Activated CD8-positive, alpha-beta T cell treated with anti-CD3 and anti-CD28 coated beads for 36 hours (primary cell): ENCODE results near the gene PLLP. TPM values are rescaled to one million over a fixed set of nuclear protein-coding genes. Genes with fewer than 3 reads are reported as not detected.

Source experiments
- ATAC-seq: fragments of 200-7000 bp; cut with Tn5 transposase; one replicate; pipeline ENCODE4 v1.10.0; 2021; ENCODE audit warnings: mild to moderate bottlenecking, moderate library complexity
- CTCF ChIA-PET: fragments of 350-600 bp; sonication (Branson Sonifier 250); formaldehyde crosslinking; loops from one replicate; lab custom pipeline; 2021; ENCODE audit warnings: antibody characterized with exemption; lab: Charles Lee
- POLR2A ChIA-PET: fragments of 350-600 bp; sonication (Branson Sonifier 250); formaldehyde crosslinking; loops from one replicate; lab custom pipeline; 2021; ENCODE audit warnings: antibody characterized with exemption; lab: Charles Lee
- DNase-seq: peaks from one replicate; pipeline ENCODE4 v3.0.0-alpha.2; 2020
- H3K27ac Mint-ChIP-seq: one replicate; pipeline ENCODE4 v1.8.0; 2021; ENCODE audit warnings: mild to moderate bottlenecking, mixed read lengths
- H3K27me3 Mint-ChIP-seq: one replicate; pipeline ENCODE4 v1.8.0; 2021; ENCODE audit warnings: mixed read lengths
- H3K36me3 Mint-ChIP-seq: one replicate; pipeline ENCODE4 v1.8.0; 2021; ENCODE audit warnings: low read depth, mixed read lengths
- H3K4me1 Mint-ChIP-seq: one replicate; pipeline ENCODE4 v1.8.0; 2021; ENCODE audit warnings: low read depth, mixed read lengths
- H3K4me3 Mint-ChIP-seq: one replicate; pipeline ENCODE4 v1.8.0; 2021; ENCODE audit warnings: mild to moderate bottlenecking, moderate library complexity, mixed read lengths
- H3K9me3 Mint-ChIP-seq: one replicate; pipeline ENCODE4 v1.8.0; 2021; ENCODE audit warnings: mixed read lengths
- CTCF ChIP-seq: fragments of 200-600 bp; IDR thresholded peaks from one replicate; pipeline ENCODE4 v1.8.0; 2022; ENCODE audit warnings: antibody characterized with exemption, mild to moderate bottlenecking
- intact Hi-C: fragments of 100-400 bp; cut with micrococcal nuclease; formaldehyde crosslinking; loops from one replicate; pipeline ENCODE4 v1.10.0; 2022
- total RNA-seq, 2 experiments: library from RNA; stranded (reverse); gene quantifications; one replicate each; pipeline ENCODE4 v1.2.3, GENCODE V29; 2021

Gene PLLP
- total RNA-seq, 2 experiments from 2014 or later = 0.51 to 0.65 TPM

- intact Hi-C loops = no loop called here
- no peak overlapping the region for H3K4me3 Mint-ChIP-seq
These were observed 10.6 kb downstream of the PLLP start for GRCh38 chr16:57273826-57274225.

GRCh38 chr16:57273359-57273758 is 11.1 kb downstream of the PLLP start:
- Mint-ChIP-seq H3K4me1 (peaks cover 17% of the 10 kb centered on the region), H3K27ac (no peak overlapping the region), H3K9me3 (no peaks in the 10 kb centered on the region), H3K27me3 (no peaks in the 10 kb centered on the region), H3K4me3 (no peak overlapping the region), H3K36me3 (no peaks in the 10 kb centered on the region)
- no peak for DNase-seq
- POLR2A ChIA-PET = no interaction called here
- ATAC-seq = no peak
- intact Hi-C loops = no loop called here
- no peak for TF ChIP-seq CTCF
- CTCF ChIA-PET = no interaction called here

More at GRCh38 chr16:57273826-57274225, 10.6 kb downstream of the PLLP start:
- ChIA-PET POLR2A (no interaction called here), CTCF (no interaction called here)
- ATAC-seq = no peak
- no peak for DNase-seq
- H3K27ac Mint-ChIP-seq = no peak overlapping the region
- peaks cover 21% of the 10 kb centered on the region for H3K4me1 Mint-ChIP-seq
- TF ChIP-seq CTCF = no peak
- no peaks in the 10 kb centered on the region for H3K36me3 Mint-ChIP-seq
- no peaks in the 10 kb centered on the region for H3K9me3 Mint-ChIP-seq
- H3K27me3 Mint-ChIP-seq = no peaks in the 10 kb centered on the region

- ATAC-seq (no peak), DNase-seq (no peak)
- ChIA-PET POLR2A (no interaction called here), CTCF (interaction anchor here (0.6 kb wide), 1 partner anchor 36 kb away, joined by 3 read pairs; no protein-coding TSS in a partner anchor)
- Mint-ChIP-seq H3K4me3 (no peak overlapping the region), H3K27me3 (no peaks in the 10 kb centered on the region), H3K27ac (no peak overlapping the region), H3K36me3 (no peaks in the 10 kb centered on the region), H3K9me3 (no peaks in the 10 kb centered on the region), H3K4me1 (peaks cover 18% of the 10 kb centered on the region)
- intact Hi-C loops = no loop called here
- TF ChIP-seq CTCF = no peak
These were observed 12.5 kb downstream of the PLLP start for GRCh38 chr16:57271867-57272495.

GRCh38 chr16:57271063-57271345 is 13.5 kb downstream of the PLLP start:
- no peak for DNase-seq
- ChIA-PET CTCF (no interaction called here), POLR2A (no interaction called here)
- Mint-ChIP-seq H3K27ac (no peak overlapping the region), H3K9me3 (no peaks in the 10 kb centered on the region), H3K4me1 (peaks cover 22% of the 10 kb centered on the region), H3K27me3 (no peaks in the 10 kb centered on the region), H3K36me3 (no peaks in the 10 kb centered on the region), H3K4me3 (no peak overlapping the region)
- ATAC-seq = no peak
- TF ChIP-seq CTCF = no peak
- intact Hi-C loops = no loop called here

GRCh38 chr16:57270221-57271062 is 14.0 kb downstream of the PLLP start:
- DNase-seq (no peak), ATAC-seq (no peak)
- TF ChIP-seq CTCF = no peak
- ChIA-PET CTCF (no interaction called here), POLR2A (interaction anchor here (0.7 kb wide), 1 partner anchor 10 kb away, joined by 3 read pairs; no protein-coding TSS in a partner anchor)
- intact Hi-C loops = no loop called here
- no peak overlapping the region for H3K4me3 Mint-ChIP-seq
- no peaks in the 10 kb centered on the region for H3K27me3 Mint-ChIP-seq
- no peaks in the 10 kb centered on the region for H3K9me3 Mint-ChIP-seq
- H3K36me3 Mint-ChIP-seq = no peaks in the 10 kb centered on the region
- H3K4me1 Mint-ChIP-seq = peaks cover 26% of the 10 kb centered on the region
- no peak overlapping the region for H3K27ac Mint-ChIP-seq
